HK-2 (cell line): ENCODE measurements around the gene MC5R.
"Not testable (repeated sequence)": the region's sequence is repeated elsewhere in the genome, so short reads cannot be mapped to it uniquely, and the experiment has no call there.

Experiments used
- DNase-seq: peaks from one replicate; pipeline ENCODE4 v3.0.0-alpha.2; 2018; ENCODE audit not compliant: unreplicated experiment

MC5R gene

DNA sequence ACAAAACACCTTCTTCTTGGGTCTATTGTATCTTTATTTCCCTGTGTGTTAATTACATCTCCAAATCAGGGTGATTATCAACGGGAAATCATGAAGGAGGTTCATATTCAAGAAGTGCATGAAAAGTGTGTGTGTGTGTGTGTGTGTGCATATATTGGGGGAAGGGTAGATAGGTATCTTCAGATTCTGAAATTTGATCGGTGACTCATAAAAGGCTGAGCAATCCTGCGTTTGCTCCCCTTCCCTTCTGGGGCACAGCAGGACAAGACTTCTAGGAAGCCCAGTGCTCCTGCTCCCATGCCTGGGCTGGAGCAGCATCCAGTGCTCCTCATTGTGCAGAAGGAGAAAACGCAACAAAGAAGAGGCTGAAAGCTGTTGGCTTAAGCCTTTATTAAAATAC lies 25.8 kb downstream of the MC5R start:
- DNase-seq, result no peak

DNA sequence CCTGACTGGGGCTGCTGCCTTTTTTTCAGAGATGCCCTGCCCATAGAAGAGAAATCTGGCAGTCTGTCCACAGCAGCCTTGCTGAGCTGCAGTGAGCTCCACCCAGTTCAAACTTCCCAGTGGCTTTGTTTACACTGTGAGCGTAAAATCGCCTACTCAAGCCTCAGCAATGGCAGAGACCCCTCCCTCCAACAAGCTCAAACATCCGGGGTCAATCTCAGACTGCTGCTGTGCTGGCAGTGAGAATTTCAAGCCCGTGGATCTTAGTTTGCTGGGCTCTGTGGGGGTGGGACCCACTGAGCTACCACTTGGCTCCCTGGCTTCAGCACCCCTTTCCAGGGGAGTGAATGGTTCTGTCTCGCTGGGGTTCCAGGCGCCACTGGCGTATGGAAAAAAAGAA lies 38.9 kb downstream of the MC5R start:
- DNase-seq, result not testable (repeated sequence)

GRCh38 chr18:13868501-13869271 lies 44.7 kb downstream of the MC5R start:
- no peak for DNase-seq

DNA sequence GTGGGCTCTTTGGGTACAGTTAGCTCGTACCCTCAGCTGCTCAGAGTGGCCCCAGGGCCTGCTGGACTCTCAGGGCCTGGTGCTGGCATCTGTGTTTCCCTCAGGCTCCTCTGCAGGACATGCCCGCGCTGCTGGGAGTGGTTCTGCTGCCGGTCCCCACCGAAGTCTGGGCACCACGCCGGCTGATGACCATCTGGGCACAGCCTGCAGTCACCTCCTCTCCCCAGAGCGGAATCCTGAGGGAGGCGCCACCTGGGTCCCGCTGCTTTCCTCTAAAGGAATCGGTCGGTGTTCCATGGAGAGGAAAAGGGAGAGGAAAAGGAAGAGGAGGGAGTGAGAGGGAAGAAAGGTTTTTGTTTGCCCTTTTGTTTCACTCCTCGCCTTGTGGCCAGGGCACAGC lies 47.8 kb downstream of the MC5R start:
- no peak for DNase-seq

- no peak for DNase-seq
Measured at GRCh38 chr18:13872373-13872772, 48.4 kb downstream of the MC5R start.

GRCh38 chr18:13872932-13873331 lies 49.0 kb downstream of the MC5R start:
- DNase-seq, result no peak

DNA sequence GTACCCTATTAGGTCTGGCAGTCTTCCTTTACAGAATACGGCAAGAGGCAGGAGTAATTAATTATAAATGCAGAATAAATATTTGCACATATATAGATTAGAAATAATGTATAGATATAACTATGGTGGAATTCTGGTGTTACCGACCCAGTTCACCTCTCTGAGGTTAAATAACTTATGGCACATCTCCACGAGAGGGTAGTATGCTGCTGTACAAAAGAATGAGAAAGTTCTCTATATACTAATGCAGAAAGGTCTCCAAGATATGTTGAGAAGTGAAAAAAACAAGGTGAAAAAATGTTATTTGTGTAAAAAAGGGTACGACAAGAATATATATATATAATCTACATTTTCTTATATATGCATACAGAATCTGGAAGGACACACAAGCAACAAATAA lies 50.6 kb downstream of the MC5R start:
- DNase-seq, result no peak
